Astrocyte of the cerebellum (primary cell): Measurements from ENCODE around the gene MLN.
A peak's percentile ranks its signal among the peaks of the same experiment; 100 is the strongest.

Source experiments
- DNase-seq: peaks from one replicate; pipeline ENCODE4 v3.0.0-alpha.2; 2011; ENCODE audit warnings: low read depth
- H3K4me3 ChIP-seq: 2 replicates; pipeline ENCODE4 v1.5.1; 2011; ENCODE audit warnings: mild to moderate bottlenecking, low read depth, low read length, moderate library complexity
- CTCF ChIP-seq: IDR thresholded peaks from 2 replicates; pipeline ENCODE4 v1.5.1; 2012; ENCODE audit warnings: low read length, low read depth, moderate library complexity, mild to moderate bottlenecking; ENCODE audit errors: missing control alignments
- in situ Hi-C: cut with HindIII; loops from 2 replicates; pipeline ENCODE4 v1.10.0; 2017; ENCODE audit warnings: low sequenced_read_pairs

Gene MLN

GRCh38 chr6:33769248-33769821 lies 34.5 kb downstream of the MLN start:
- in situ Hi-C loops, result loop anchor here (5.0 to 10.0 kb wide), 2 partner anchors 185 to 373 kb away; partner anchors contain the start of gene BAK1
- no peak for DNase-seq
- no peak overlapping the region for H3K4me3 ChIP-seq
- no peak for TF ChIP-seq CTCF

DNA sequence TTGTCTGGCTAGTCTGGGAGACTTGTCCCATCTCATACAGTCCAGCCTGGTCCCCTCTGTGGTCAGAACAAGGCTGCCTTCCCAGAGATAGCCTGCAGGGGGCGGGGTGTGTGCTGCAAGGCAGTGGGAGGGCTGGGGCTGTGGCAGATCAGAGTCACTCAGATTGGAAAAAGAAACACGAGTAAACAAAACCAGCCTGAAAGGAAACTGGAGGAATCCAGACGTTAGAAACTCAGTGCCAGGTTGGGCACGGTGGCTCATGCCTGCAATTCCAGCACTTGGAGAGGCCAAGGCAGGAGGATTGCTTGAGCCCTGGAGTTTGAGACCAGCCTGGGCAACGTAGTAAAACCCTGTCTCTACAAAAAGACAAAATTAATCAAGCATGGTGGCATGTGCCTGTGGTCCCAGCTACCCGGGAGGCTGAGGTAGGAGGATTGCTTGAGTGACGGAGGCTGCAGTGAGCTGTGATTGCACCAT lies 35.1 kb downstream of the MLN start:
- DNase-seq, result peak; percentile 49
- peak; percentile 85 for TF ChIP-seq CTCF
- H3K4me3 ChIP-seq, result no peak overlapping the region
- in situ Hi-C loops, result loop anchor here (5.0 to 10.0 kb wide), 2 partner anchors 184 to 374 kb away; partner anchors contain the start of gene BAK1

DNA sequence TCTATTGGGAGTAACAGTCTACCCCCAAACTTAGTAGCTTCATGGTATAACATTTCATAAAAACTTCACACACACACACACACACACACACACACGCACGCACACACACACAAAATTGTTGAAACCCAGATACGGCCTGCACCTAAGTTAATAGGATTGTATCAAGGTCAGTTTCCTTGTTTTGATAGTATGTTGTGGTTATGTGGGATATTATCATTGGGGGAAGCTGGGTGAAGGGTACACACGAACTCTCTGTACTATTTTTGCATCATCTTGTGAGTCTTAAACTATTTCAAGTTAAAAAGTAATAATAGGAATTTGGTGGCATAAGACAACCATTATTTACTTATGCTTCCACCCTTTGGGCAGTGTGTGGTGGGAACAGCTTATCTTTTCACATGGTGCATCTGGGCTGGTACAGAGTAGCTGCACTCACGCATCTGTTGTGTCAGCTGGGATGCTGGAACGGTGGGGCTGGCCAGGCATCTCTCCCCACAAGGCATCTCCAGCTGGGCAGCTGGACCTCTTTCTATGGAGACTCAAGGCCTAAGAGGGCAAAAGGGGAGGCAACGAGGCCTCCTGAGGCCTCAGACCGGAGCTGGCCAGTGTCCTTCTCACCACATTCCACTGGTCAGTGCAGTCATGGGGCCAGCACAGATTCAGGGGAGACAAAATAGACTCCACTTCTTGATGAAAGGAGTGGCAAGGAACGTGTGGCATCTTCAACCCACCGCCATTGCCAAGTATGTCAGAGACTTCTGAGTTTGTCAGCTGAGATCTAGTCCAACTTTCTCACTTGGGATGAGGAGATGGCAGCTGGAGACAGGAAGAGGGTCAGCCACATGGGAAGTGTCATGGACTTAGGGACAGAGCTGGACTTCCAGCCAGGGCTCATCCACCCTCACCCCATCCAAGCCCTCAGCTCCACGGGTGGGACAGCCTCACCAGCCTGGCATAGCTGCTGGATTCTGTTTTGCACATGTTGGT lies 36.6 kb downstream of the MLN start:
- in situ Hi-C loops, result loop anchor here (5.0 to 10.0 kb wide), 2 partner anchors 182 to 375 kb away; partner anchors contain the start of gene BAK1
- no peak for TF ChIP-seq CTCF

GRCh38 chr6:33765368-33765767 lies 38.4 kb downstream of the MLN start:
- H3K4me3 ChIP-seq, result no peak overlapping the region
- no peak for TF ChIP-seq CTCF
- in situ Hi-C loops, result loop anchor here (5.0 to 10.0 kb wide), 2 partner anchors 181 to 377 kb away; partner anchors contain the start of gene BAK1
- DNase-seq, result no peak

More for the DNA sequence above, 36.6 kb downstream of the MLN start:
- DNase-seq, result no peak
- H3K4me3 ChIP-seq, result no peak overlapping the region

GRCh38 chr6:33764036-33764435 lies 39.8 kb downstream of the MLN start:
- in situ Hi-C loops, result loop anchor here (10.0 kb wide), 1 partner anchor 179 kb away; the partner anchor contains the start of gene BAK1
- no peak for TF ChIP-seq CTCF
- DNase-seq, result no peak
- H3K4me3 ChIP-seq, result no peak overlapping the region

DNA sequence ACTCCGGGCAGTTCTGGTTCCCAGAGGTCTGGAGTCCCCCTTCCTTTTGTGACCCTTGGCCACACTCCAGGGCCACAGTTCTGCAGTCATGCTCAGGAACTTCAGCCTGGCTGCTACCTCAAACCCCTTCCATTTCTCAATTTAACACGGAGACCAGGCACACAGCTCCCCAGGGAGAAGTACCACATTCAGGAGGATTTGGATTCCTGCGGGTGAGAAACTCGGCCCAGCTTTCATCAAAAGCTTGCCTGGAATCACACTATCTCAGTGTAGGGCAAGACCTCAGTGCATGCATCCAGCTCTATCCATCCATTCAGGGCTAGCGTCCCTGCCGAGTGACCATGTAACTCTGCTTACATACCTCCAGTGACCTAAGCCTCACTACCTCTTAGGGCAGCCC lies 40.3 kb downstream of the MLN start:
- H3K4me3 ChIP-seq, result no peak overlapping the region
- TF ChIP-seq CTCF, result no peak
- in situ Hi-C loops, result loop anchor here (10.0 kb wide), 1 partner anchor 179 kb away; the partner anchor contains the start of gene BAK1
- DNase-seq, result no peak
